MM.1S (cell line): ENCODE data around the gene TTF2.

Source experiments
- DNase-seq: peaks from one replicate; pipeline ENCODE4 v3.0.0-alpha.2; 2015
- H2AFZ ChIP-seq: fragments of 300-600 bp; sonication (generic); 2 replicates; pipeline ENCODE4 v1.6.0; 2016; ENCODE audit warnings: antibody characterized with exemption, low read length
- H3F3A ChIP-seq: fragments of 300-600 bp; sonication (generic); 2 replicates; pipeline ENCODE4 v1.6.1; 2016; ENCODE audit warnings: mild to moderate bottlenecking, antibody characterized with exemption, low read length, moderate library complexity, mixed read lengths; ENCODE audit not compliant: insufficient read depth
- H3K27ac ChIP-seq: fragments of 300-600 bp; sonication (generic); 2 replicates; pipeline ENCODE4 v1.5.1; 2016; ENCODE audit warnings: mild to moderate bottlenecking, low read length
- H3K27me3 ChIP-seq: fragments of 300-600 bp; sonication (generic); replicated peaks from 2 replicates; pipeline ENCODE4 v1.6.0; 2016; ENCODE audit warnings: low read length; ENCODE audit not compliant: insufficient read depth
- H3K36me3 ChIP-seq: fragments of 300-600 bp; sonication (generic); replicated peaks from 2 replicates; pipeline ENCODE4 v1.6.1; 2016; ENCODE audit warnings: mild to moderate bottlenecking, low read length, mixed read lengths; ENCODE audit not compliant: insufficient read depth
- H3K4me1 ChIP-seq: fragments of 300-600 bp; sonication (generic); 2 replicates; pipeline ENCODE4 v1.6.1; 2016; ENCODE audit warnings: low read length, mixed read lengths
- H3K4me2 ChIP-seq: fragments of 300-600 bp; sonication (generic); 2 replicates; pipeline ENCODE4 v1.6.0; 2016; ENCODE audit warnings: low read depth, low read length
- H3K4me3 ChIP-seq: fragments of 300-600 bp; sonication (generic); 2 replicates; pipeline ENCODE4 v1.5.1; 2016; ENCODE audit warnings: low read length, mixed read lengths
- H3K79me2 ChIP-seq: fragments of 300-600 bp; sonication (generic); 2 replicates; pipeline ENCODE4 v1.6.1; 2016; ENCODE audit warnings: mixed run types, low read length, mixed read lengths
- H3K9ac ChIP-seq: fragments of 300-600 bp; sonication (generic); 2 replicates; pipeline ENCODE4 v1.6.1; 2016; ENCODE audit warnings: low read length, mixed read lengths
- H3K9me2 ChIP-seq: fragments of 300-600 bp; sonication (generic); replicated peaks from 2 replicates; pipeline ENCODE4 v1.6.1; 2016; ENCODE audit warnings: mild to moderate bottlenecking, low read length, mixed read lengths; ENCODE audit not compliant: insufficient read depth
- H3K9me3 ChIP-seq: fragments of 300-600 bp; sonication (generic); replicated peaks from 2 replicates; pipeline ENCODE4 v1.6.1; 2016; ENCODE audit warnings: mild to moderate bottlenecking, low read length, mixed read lengths; ENCODE audit not compliant: insufficient read depth
- H4K20me1 ChIP-seq: fragments of 300-600 bp; sonication (generic); 2 replicates; pipeline ENCODE4 v1.6.1; 2016; ENCODE audit warnings: mild to moderate bottlenecking, low read length, moderate library complexity, mixed read lengths; ENCODE audit not compliant: insufficient read depth
- EZH2 ChIP-seq: fragments of 300-600 bp; sonication (generic); optimal IDR thresholded peaks from 2 replicates; pipeline ENCODE3; 2017; ENCODE audit warnings: low read depth, mild to moderate bottlenecking, antibody characterized with exemption, low read length, mixed read lengths
- EZH2phosphoT487 ChIP-seq: fragments of 300-600 bp; sonication (generic); IDR thresholded peaks from 2 replicates; pipeline ENCODE4 v1.6.1; 2018; ENCODE audit warnings: antibody characterized with exemption, low read length
- TF ChIP-seq, protein P1 (sequence below): fragments of 300-600 bp; sonication (generic); IDR thresholded peaks from 2 replicates; pipeline ENCODE4 v1.5.1; 2016; ENCODE audit warnings: antibody characterized with exemption, low read length, mixed read lengths

TTF2 gene

GRCh38 chr1:117093091-117093534, 33.0 kb downstream of the TTF2 start:
- Histone ChIP-seq H3K4me3 (no peak overlapping the region), H3F3A (peaks cover 10% of the 10 kb centered on the region; the same call in 1 of the 2 replicates), H3K9me3 (no peaks in the 10 kb centered on the region), H3K4me1 (peaks cover 30% of the 10 kb centered on the region), H4K20me1 (no peaks in the 10 kb centered on the region), H3K36me3 (no peaks in the 10 kb centered on the region), H3K9me2 (no peaks in the 10 kb centered on the region), H3K79me2 (no peaks in the 10 kb centered on the region), H3K4me2 (no peak overlapping the region), H2AFZ (no peak overlapping the region), H3K27ac (peak overlapping the region; percentile 66; the same call in 1 of the 2 replicates), H3K9ac (no peak overlapping the region), H3K27me3 (no peaks in the 10 kb centered on the region)
- DNase-seq, result no peak
- TF ChIP-seq EZH2phosphoT487 (no peak), EZH2 (no peak)

DNA sequence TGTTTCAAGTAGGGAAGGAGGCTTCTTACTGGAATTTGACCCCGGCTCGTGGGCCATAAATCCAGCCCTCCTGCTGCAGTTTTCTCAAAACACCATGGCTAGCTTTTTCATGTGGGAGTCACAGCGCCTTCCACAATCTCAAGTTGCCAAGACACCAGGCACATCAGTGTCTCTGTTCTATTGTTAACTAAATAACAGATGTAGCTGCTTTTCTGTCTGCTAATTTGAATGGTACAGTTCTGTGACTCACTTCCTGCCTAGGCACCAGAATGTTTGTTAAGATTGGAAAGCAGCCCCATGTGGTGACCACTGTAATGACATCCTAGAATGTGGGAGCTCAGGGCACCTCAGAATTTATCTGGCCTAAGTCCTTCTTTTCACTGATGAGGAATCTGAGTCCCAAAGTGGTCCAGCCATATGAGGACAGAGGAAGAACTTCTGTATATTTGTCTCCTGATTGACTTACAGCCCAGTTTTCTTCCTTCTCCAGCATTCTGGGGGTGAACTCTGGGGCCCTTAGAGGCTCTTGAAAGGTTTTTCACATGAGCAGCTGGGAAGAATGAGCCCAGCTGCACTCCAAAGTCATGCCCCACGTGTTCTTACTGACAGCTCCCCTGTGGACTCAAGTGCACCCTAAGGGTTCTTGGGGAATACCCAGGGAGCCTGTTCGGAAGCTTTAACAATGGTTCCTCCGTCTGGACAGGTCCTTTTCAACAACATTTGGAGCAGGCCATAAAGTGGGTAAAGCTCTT, 33.9 kb downstream of the TTF2 start:
- TF ChIP-seq EZH2, result no peak
- TF ChIP-seq, protein P1, sequence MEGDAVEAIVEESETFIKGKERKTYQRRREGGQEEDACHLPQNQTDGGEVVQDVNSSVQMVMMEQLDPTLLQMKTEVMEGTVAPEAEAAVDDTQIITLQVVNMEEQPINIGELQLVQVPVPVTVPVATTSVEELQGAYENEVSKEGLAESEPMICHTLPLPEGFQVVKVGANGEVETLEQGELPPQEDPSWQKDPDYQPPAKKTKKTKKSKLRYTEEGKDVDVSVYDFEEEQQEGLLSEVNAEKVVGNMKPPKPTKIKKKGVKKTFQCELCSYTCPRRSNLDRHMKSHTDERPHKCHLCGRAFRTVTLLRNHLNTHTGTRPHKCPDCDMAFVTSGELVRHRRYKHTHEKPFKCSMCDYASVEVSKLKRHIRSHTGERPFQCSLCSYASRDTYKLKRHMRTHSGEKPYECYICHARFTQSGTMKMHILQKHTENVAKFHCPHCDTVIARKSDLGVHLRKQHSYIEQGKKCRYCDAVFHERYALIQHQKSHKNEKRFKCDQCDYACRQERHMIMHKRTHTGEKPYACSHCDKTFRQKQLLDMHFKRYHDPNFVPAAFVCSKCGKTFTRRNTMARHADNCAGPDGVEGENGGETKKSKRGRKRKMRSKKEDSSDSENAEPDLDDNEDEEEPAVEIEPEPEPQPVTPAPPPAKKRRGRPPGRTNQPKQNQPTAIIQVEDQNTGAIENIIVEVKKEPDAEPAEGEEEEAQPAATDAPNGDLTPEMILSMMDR, result peak; percentile 32
- H3K27ac ChIP-seq, result peak overlapping the region; percentile 66; the same call in 1 of the 2 replicates
- peaks cover 17% of the 10 kb centered on the region for H3F3A ChIP-seq
- H3K4me3 ChIP-seq, result no peak overlapping the region
- no peaks in the 10 kb centered on the region for H3K36me3 ChIP-seq
- no peak overlapping the region for H2AFZ ChIP-seq
- no peak overlapping the region for H3K4me2 ChIP-seq
- H3K4me1 ChIP-seq, result peaks cover 38% of the 10 kb centered on the region
- no peaks in the 10 kb centered on the region for H3K79me2 ChIP-seq
- no peak overlapping the region for H3K9ac ChIP-seq
- H4K20me1 ChIP-seq, result no peaks in the 10 kb centered on the region
- DNase-seq, result peak; percentile 68
- H3K9me3 ChIP-seq, result no peaks in the 10 kb centered on the region
- no peaks in the 10 kb centered on the region for H3K9me2 ChIP-seq
- no peaks in the 10 kb centered on the region for H3K27me3 ChIP-seq

DNA sequence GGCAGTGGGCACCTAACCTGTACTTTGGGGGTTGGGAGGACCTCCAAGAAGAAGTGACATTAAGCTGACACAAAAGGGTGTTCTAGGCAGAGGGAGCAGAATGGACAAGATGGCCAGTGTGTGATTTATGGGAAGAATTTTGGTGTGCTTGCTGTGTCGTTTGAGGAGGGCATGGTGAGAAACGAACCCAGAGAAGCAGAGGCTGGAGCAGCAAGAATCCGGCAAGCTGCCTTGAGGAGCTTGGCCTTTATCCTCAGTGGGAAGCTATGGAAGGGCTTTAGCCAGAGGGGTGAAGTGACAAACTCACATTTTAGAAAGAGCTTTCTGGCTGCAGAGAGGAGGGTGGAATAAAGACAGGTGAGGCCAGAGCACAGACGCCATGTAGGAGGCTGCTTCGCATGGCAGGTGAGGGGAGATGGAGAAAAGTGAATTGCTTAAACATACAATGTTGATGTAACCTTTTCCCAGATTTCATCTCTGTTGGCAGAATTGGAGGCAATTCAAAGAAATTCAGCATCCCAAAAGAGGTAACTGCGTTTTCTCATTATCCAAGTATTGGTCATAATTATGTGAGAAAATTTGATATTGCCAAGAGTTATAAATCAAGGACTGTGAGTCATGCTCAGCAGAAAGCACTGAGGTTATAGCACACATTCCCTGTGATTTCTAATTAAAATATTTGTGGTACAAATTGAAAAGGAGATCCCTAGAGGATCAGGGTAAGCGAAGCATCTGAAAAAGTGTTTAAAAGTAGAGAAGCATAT, 34.9 kb downstream of the TTF2 start:
- Histone ChIP-seq H3K4me1 (peaks cover 39% of the 10 kb centered on the region), H3F3A (peaks cover 17% of the 10 kb centered on the region), H2AFZ (no peak overlapping the region), H4K20me1 (no peaks in the 10 kb centered on the region), H3K27ac (no peak overlapping the region), H3K36me3 (no peaks in the 10 kb centered on the region), H3K9me3 (no peaks in the 10 kb centered on the region), H3K9ac (no peak overlapping the region), H3K9me2 (no peaks in the 10 kb centered on the region), H3K79me2 (no peaks in the 10 kb centered on the region), H3K27me3 (no peaks in the 10 kb centered on the region), H3K4me3 (no peak overlapping the region), H3K4me2 (no peak overlapping the region)
- TF ChIP-seq EZH2 (no peak), EZH2phosphoT487 (no peak)
- TF ChIP-seq, protein P1, result no peak
- DNase-seq, result no peak
